ES-I3 (cell line): ENCODE data around the gene GNAO1.

ENCODE experiments used
- H3K36me3 ChIP-seq: 2 replicates; pipeline ENCODE4 v1.6.1; 2013; ENCODE audit warnings: mild to moderate bottlenecking, low read length, control low read depth, moderate library complexity; ENCODE audit not compliant: insufficient read depth
- H3K4me1 ChIP-seq: 2 replicates; pipeline ENCODE4 v1.6.1; 2013; ENCODE audit warnings: mild to moderate bottlenecking, control low read depth, low read length; ENCODE audit not compliant: insufficient read depth
- H3K9ac ChIP-seq: 2 replicates; pipeline ENCODE4 v1.6.1; 2013; ENCODE audit warnings: low read depth, mild to moderate bottlenecking, low read length, moderate library complexity
- H3K9me3 ChIP-seq: 2 replicates; pipeline ENCODE4 v1.6.1; 2013; ENCODE audit warnings: mild to moderate bottlenecking, low read length, moderate library complexity; ENCODE audit not compliant: control insufficient read depth, insufficient read depth

The GNAO1 gene

GRCh38 chr16:56191156-56191815 lies at the start of gene GNAO1:
GNAO1 (plus strand) TSS chr16:56191489; CDS start chr16:56192236, 747 bp downstream.
- no peaks in the 10 kb centered on the region; the same call in none of the 2 replicates for H3K4me1 ChIP-seq
- H3K9me3 ChIP-seq, result no peaks in the 10 kb centered on the region
- peak within 1 kb of the TSS; percentile 83 for H3K9ac ChIP-seq
- no peaks in the 10 kb centered on the region for H3K36me3 ChIP-seq

- Histone ChIP-seq H3K9me3 (no peaks in the 10 kb centered on the region), H3K36me3 (no peaks in the 10 kb centered on the region), H3K4me1 (no peaks in the 10 kb centered on the region), H3K9ac (no peak overlapping the region)
Measured at GRCh38 chr16:56143666-56144065, 47.6 kb upstream of the GNAO1 start.

- H3K9ac ChIP-seq, result no peak overlapping the region
- H3K36me3 ChIP-seq, result no peaks in the 10 kb centered on the region
- H3K9me3 ChIP-seq, result no peaks in the 10 kb centered on the region
- H3K4me1 ChIP-seq, result no peaks in the 10 kb centered on the region
Measured at GRCh38 chr16:56145369-56145768, 45.9 kb upstream of the GNAO1 start.

- Histone ChIP-seq H3K9me3 (no peaks in the 10 kb centered on the region; the same call in 1 of the 2 replicates), H3K36me3 (no peaks in the 10 kb centered on the region), H3K4me1 (no peaks in the 10 kb centered on the region), H3K9ac (no peak overlapping the region)
Measured at GRCh38 chr16:56151621-56152020, 39.7 kb upstream of the GNAO1 start.

- no peaks in the 10 kb centered on the region for H3K36me3 ChIP-seq
- H3K9me3 ChIP-seq, result no peaks in the 10 kb centered on the region; the same call in 1 of the 2 replicates
- H3K9ac ChIP-seq, result no peak overlapping the region
- no peaks in the 10 kb centered on the region for H3K4me1 ChIP-seq
Measured at GRCh38 chr16:56161658-56162057, 29.6 kb upstream of the GNAO1 start.

GRCh38 chr16:56163089-56163488 lies 28.2 kb upstream of the GNAO1 start:
- Histone ChIP-seq H3K36me3 (no peaks in the 10 kb centered on the region), H3K4me1 (no peaks in the 10 kb centered on the region), H3K9ac (no peak overlapping the region), H3K9me3 (no peaks in the 10 kb centered on the region; the same call in 1 of the 2 replicates)

GRCh38 chr16:56163938-56164337 lies 27.4 kb upstream of the GNAO1 start:
- Histone ChIP-seq H3K36me3 (no peaks in the 10 kb centered on the region), H3K9ac (no peak overlapping the region), H3K4me1 (no peaks in the 10 kb centered on the region), H3K9me3 (no peaks in the 10 kb centered on the region; the same call in 1 of the 2 replicates)

GRCh38 chr16:56164636-56165035 lies 26.7 kb upstream of the GNAO1 start:
- Histone ChIP-seq H3K9ac (no peak overlapping the region), H3K9me3 (no peaks in the 10 kb centered on the region; the same call in 1 of the 2 replicates), H3K4me1 (no peaks in the 10 kb centered on the region), H3K36me3 (no peaks in the 10 kb centered on the region)

GRCh38 chr16:56174411-56174810 lies 16.9 kb upstream of the GNAO1 start:
- Histone ChIP-seq H3K36me3 (no peaks in the 10 kb centered on the region), H3K9ac (no peak overlapping the region), H3K9me3 (no peaks in the 10 kb centered on the region), H3K4me1 (no peaks in the 10 kb centered on the region)

- no peak overlapping the region for H3K9ac ChIP-seq
- no peaks in the 10 kb centered on the region for H3K4me1 ChIP-seq
- H3K9me3 ChIP-seq, result peaks cover 3% of the 10 kb centered on the region; the same call in 1 of the 2 replicates
- no peaks in the 10 kb centered on the region for H3K36me3 ChIP-seq
Measured at GRCh38 chr16:56181401-56181800, 9.9 kb upstream of the GNAO1 start.

- Histone ChIP-seq H3K9me3 (peaks cover 3% of the 10 kb centered on the region; the same call in 1 of the 2 replicates), H3K4me1 (no peaks in the 10 kb centered on the region)
Measured at GRCh38 chr16:56183266-56183665, 8.0 kb upstream of the GNAO1 start.

GRCh38 chr16:56190048-56190676 lies 1.1 kb upstream of the GNAO1 start:
- Histone ChIP-seq H3K9ac (peak overlapping the region; percentile 83), H3K9me3 (no peaks in the 10 kb centered on the region), H3K36me3 (no peaks in the 10 kb centered on the region), H3K4me1 (no peaks in the 10 kb centered on the region; the same call in none of the 2 replicates)

More at GRCh38 chr16:56183266-56183665, 8.0 kb upstream of the GNAO1 start:
- Histone ChIP-seq H3K36me3 (no peaks in the 10 kb centered on the region), H3K9ac (no peak overlapping the region)

GRCh38 chr16:56190677-56191155 lies 573 bp upstream of the GNAO1 start:
- no peaks in the 10 kb centered on the region for H3K36me3 ChIP-seq
- peak overlapping the region; percentile 83 for H3K9ac ChIP-seq
- H3K4me1 ChIP-seq, result no peaks in the 10 kb centered on the region; the same call in none of the 2 replicates
- H3K9me3 ChIP-seq, result no peaks in the 10 kb centered on the region

GRCh38 chr16:56191835-56192634 lies 746 bp downstream of the GNAO1 start:
- H3K4me1 ChIP-seq, result no peaks in the 10 kb centered on the region; the same call in none of the 2 replicates
- no peaks in the 10 kb centered on the region for H3K36me3 ChIP-seq
- H3K9ac ChIP-seq, result peak overlapping the region; percentile 63; the same call in 1 of the 2 replicates
- no peaks in the 10 kb centered on the region for H3K9me3 ChIP-seq
